Ovary (tissue), 3 donors: ENCODE data around the gene TYW5.

Source experiments
- EP300 ChIP-seq: sonication (generic); formaldehyde crosslinking; IDR thresholded peaks from one replicate; pipeline ENCODE4 v1.6.1; 2017; ENCODE audit warnings: antibody characterized with exemption
- POLR2A ChIP-seq: fragments of 450-650 bp; IDR thresholded peaks from one replicate; pipeline ENCODE4 v1.6.1; 2017; ENCODE audit warnings: antibody characterized with exemption, mild to moderate bottlenecking, moderate library complexity
- TF ChIP-seq, protein P1 (sequence below), 3 donors: fragments of 450-650 bp in 2 of 3; fragments of 200-600 bp in 1 of 3; IDR thresholded peaks; one replicate each; pipeline versions ENCODE4 v1.5.1 to v1.8.0; 2016 to 2022; ENCODE audit warnings: antibody characterized with exemption in 3 of 3, mild to moderate bottlenecking in 1 of 3
- donor health status: DM: no; HTN: no; CAD: no.

DNA sequence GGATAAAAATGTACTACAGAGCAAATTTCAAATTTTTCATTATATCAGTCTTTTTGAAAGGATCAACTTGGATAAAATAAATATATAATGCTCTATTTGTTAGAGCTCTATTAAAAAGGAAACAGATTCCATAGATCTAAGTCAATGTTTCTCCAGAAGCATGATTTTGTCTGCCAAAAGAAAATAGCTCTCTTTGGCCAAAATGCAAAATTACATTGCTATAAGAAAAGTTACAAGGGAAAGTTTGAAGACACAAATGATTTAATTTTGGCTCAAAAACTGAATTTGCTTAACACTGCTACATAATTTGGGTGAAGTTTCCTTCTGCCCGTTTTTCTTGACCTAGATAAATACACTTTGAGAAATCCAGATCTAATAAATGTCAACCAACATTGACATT, 28.5 kb downstream of the TYW5 start:
- TF ChIP-seq, protein P1, sequence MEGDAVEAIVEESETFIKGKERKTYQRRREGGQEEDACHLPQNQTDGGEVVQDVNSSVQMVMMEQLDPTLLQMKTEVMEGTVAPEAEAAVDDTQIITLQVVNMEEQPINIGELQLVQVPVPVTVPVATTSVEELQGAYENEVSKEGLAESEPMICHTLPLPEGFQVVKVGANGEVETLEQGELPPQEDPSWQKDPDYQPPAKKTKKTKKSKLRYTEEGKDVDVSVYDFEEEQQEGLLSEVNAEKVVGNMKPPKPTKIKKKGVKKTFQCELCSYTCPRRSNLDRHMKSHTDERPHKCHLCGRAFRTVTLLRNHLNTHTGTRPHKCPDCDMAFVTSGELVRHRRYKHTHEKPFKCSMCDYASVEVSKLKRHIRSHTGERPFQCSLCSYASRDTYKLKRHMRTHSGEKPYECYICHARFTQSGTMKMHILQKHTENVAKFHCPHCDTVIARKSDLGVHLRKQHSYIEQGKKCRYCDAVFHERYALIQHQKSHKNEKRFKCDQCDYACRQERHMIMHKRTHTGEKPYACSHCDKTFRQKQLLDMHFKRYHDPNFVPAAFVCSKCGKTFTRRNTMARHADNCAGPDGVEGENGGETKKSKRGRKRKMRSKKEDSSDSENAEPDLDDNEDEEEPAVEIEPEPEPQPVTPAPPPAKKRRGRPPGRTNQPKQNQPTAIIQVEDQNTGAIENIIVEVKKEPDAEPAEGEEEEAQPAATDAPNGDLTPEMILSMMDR (IDR thresholded peaks at IDR 0.05) = no peak
- no peak for TF ChIP-seq POLR2A
- TF ChIP-seq EP300 = no peak
